Right ventricle myocardium superior (tissue), 1 donor: Measurements from ENCODE around the gene RUNDC3A. TPM values are rescaled to one million over a fixed set of nuclear protein-coding genes. Genes with fewer than 3 reads are reported as not detected.
"Not testable (repeated sequence)": the region's sequence is repeated elsewhere in the genome, so short reads cannot be mapped to it uniquely, and the experiment has no call there.

Experiments
- ATAC-seq: fragments of 200-7000 bp; cut with Tn5 transposase; one replicate; pipeline ENCODE4 v1.9.1; 2020; ENCODE audit warnings: mild to moderate bottlenecking; ENCODE audit not compliant: poor library complexity
- DNase-seq: peaks from one replicate; pipeline ENCODE4 v3.0.0-alpha.2; 2020
- intact Hi-C: fragments of 100-400 bp; cut with DNase I; formaldehyde crosslinking; loops from one replicate; pipeline ENCODE4 v1.11.2; 2022
- total RNA-seq: library from RNA; stranded (reverse); fragmentation: NEBNext Ultra II Directional; extraction: Animal tissue kit (Norgen Biotek cat#: 25700); gene quantifications from one replicate; pipeline ENCODE4 v1.2.1, GENCODE V29; 2021
- donor health status: DM: no; HTN: yes; CAD: no; lungs with severe emphysema.

RUNDC3A gene
- total RNA-seq, 1 donor from 2014 or later = 0.22 TPM

DNA sequence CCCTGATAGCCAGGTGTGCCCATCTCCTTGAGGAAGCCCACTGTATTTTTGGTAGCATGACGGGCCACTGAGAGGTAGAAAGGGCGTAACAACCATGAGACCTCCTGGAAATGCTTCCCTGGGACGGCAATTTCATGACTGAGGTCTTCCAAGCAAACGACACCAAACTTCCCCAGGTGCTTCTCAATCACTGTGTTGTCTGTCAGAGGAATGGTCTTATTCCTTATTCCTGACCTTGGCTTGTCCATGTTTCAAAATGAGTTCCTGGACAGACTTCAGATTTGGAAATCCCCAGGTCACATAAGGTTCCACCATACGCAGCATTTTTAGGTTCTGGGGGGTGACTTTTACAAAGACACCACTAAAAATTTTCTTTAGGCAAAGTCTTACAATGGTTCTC lies 56.6 kb downstream of the RUNDC3A start:
- DNase-seq, intact Hi-C loops, ATAC-seq: not testable (repeated sequence)

GRCh38 chr17:44367231-44367979 lies 59.0 kb downstream of the RUNDC3A start:
- intact Hi-C loops = no loop called here
- no peak for DNase-seq
- ATAC-seq = no peak

Other genes with a start within 250 kb of the RUNDC3A start
- 46.1 TPM for gene LSM12, start 241.9 kb upstream of the RUNDC3A start, total RNA-seq
- 26.0 TPM for gene G6PC3, start 237.9 kb upstream of the RUNDC3A start, total RNA-seq
- gene HDAC5, start 185.0 kb upstream of the RUNDC3A start, total RNA-seq = 67.7 TPM
- gene HROB, start 166.7 kb upstream of the RUNDC3A start, total RNA-seq = 0.59 TPM
- gene ASB16, start 137.9 kb upstream of the RUNDC3A start, total RNA-seq = 14.8 TPM
- gene TMUB2, start 121.6 kb upstream of the RUNDC3A start, total RNA-seq = 19.6 TPM
- gene ATXN7L3, start 108.7 kb upstream of the RUNDC3A start, total RNA-seq = 35.7 TPM
- 52.7 TPM for gene UBTF, start 88.9 kb upstream of the RUNDC3A start, total RNA-seq
- 0.30 TPM for gene SLC4A1, start 40.5 kb upstream of the RUNDC3A start, total RNA-seq
- gene SLC25A39, start 16.2 kb downstream of the RUNDC3A start, total RNA-seq = 45.0 TPM
- gene GRN, start 36.7 kb downstream of the RUNDC3A start, total RNA-seq = 135 TPM
- 0.62 TPM for gene FAM171A2, start 55.3 kb downstream of the RUNDC3A start, total RNA-seq
- 0.62 TPM for gene ITGA2B, start 81.0 kb downstream of the RUNDC3A start, total RNA-seq
- 17.9 TPM for gene GPATCH8, start 194.8 kb downstream of the RUNDC3A start, total RNA-seq
- 2.6 TPM for gene FZD2, start 248.9 kb downstream of the RUNDC3A start, total RNA-seq